SK-N-MC (cell line): ENCODE measurements around the gene ALOX15B.

Experiments
- EZH2 ChIP-seq: fragments of 200-600 bp; sonication (generic); IDR thresholded peaks from one replicate; pipeline ENCODE4 v1.6.1; 2017; ENCODE audit warnings: antibody characterized with exemption
- POLR2AphosphoS5 ChIP-seq: IDR thresholded peaks from 2 replicates; pipeline ENCODE4 v1.6.1; 2012; ENCODE audit warnings: mild to moderate bottlenecking, low read depth, low read length, borderline replicate concordance

DNA sequence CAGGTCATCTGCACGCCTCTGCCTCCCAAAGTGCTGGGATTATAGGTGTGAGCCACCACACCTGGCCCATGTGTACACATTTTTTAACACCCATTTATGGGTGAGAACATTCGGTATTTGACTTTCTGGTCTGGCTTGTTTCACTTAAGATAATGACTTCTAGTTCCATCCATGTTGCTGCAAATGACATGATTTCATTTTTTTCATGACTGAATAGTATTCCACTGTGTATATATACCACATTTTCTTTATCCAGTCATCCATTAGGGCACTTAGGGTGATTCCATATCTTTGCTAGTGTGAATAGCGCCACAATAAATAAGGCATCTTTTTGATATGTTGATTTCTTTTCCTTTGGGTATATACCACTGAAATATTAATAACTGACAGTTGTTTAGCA is 43.0 kb downstream of the ALOX15B start:
- no peak for TF ChIP-seq POLR2AphosphoS5
- no peak for TF ChIP-seq EZH2
